ENCODE results near the gene UNKL.

GRCh38 chr16:1383556-1383955, 30.9 kb downstream of the UNKL start:
- TF ChIP-seq CTCF (IDR thresholded peaks at IDR 0.05 in 8 of 11, conservative IDR thresholded peaks at IDR 0.05 in 3 of 11) = no peak
- no peak for TF ChIP-seq POLR2A (IDR thresholded peaks at IDR 0.05)
